ENCODE measurements around the gene DAPK1. TPM values are rescaled to one million over a fixed set of nuclear protein-coding genes. Genes with fewer than 3 reads are reported as not detected.

DAPK1 gene
- total and polyA plus RNA-seq, 10 of the 15 experiments (the other 5 are each of a cell fraction or from before 2014, with no cell fraction given), result 8.2 to 94.7 (median 51.6) TPM

DNA sequence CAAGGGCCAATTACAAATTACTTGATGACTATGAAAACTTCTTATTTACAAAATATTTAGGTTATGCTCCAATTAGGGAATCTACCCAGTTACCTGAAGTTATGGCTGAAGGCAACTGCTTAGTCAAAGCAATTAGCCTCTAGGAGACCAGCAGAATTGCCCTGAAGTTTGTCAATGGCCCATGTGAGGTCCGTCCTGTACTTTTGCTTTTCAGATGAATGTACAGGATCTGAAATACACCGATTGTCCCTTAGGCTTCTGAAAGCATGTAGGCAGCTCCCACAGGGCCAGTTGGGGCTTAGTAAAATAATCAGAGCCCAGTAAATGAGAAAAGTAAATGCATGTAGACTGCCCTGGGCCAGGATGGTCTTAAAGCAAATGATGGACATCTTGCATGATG is 93.3 kb downstream of the DAPK1 start:
- Histone ChIP-seq H3K4me3 (no peak overlapping the region), H3K9me3 (replicated peaks; ENCODE audit: control insufficient read depth, insufficient read depth, low read length) (no peaks in the 10 kb centered on the region), H3K27me3 (replicated peaks in 1 of 2; ENCODE audit: control insufficient read depth in 2 of 2, insufficient read depth in 2 of 2, low read length in 1 of 2) (no peaks in the 10 kb centered on the region), H3K4me1 (ENCODE audit: control insufficient read depth, insufficient read depth, low read length) (no peaks in the 10 kb centered on the region; the same call in 1 of the 2 replicates), H3K36me3 (ENCODE audit: control insufficient read depth in 2 of 2, insufficient read depth in 2 of 2, low read length in 1 of 2) (no peaks in the 10 kb centered on the region; a peak in 2 of 4 replicates), H4K20me1 (ENCODE audit: control insufficient read depth, insufficient read depth) (no peaks in the 10 kb centered on the region), H3K4me2 (ENCODE audit: control insufficient read depth, insufficient read depth) (no peak overlapping the region), H3K9ac (ENCODE audit: control insufficient read depth, insufficient read depth, low read length) (no peak overlapping the region), H2AFZ (ENCODE audit: control insufficient read depth, low read depth, low read length) (no peak overlapping the region), H3K27ac (ENCODE audit: control insufficient read depth, insufficient read depth) (no peak overlapping the region), H3K79me2 (ENCODE audit: control insufficient read depth, insufficient read depth, low read length) (peaks cover 1% of the 10 kb centered on the region; the same call in 1 of the 2 replicates)
- no peak for DNase-seq (ENCODE audit: low read depth, low spot score)
- ChIA-PET POLR2A (no interaction called here), SMC1A (ENCODE audit: uncharacterized antibody, unreplicated experiment) (interaction anchor here (1.0 kb wide), 1 partner anchor 141 kb away, joined by 3 read pairs; no protein-coding TSS in a partner anchor), CTCF (interaction anchor here (1.1 kb wide), 1 partner anchor 252 kb away, joined by 3 read pairs; no protein-coding TSS in a partner anchor), RAD21 (ENCODE audit: unreplicated experiment) (interaction anchor here (0.8 kb wide), 1 partner anchor 11 kb away, joined by 3 read pairs; no protein-coding TSS in a partner anchor)
- no peak for FAIRE-seq
- WGBS (ENCODE audit: insufficient coverage, insufficient replicate concordance, low lambda C conversion rate, missing lambda C conversion rate), result 25% methylated on average over 2 of the region's 2 CpGs
- in situ Hi-C loops (cut with MboI) (no loop called here), intact Hi-C loops (cut with micrococcal nuclease; ENCODE audit: unreplicated experiment) (no loop called here)
- TF ChIP-seq MYC (IDR thresholded peaks at IDR 0.05; ENCODE audit: insufficient read depth, insufficient read length, insufficient replicate concordance, low read length, severe bottlenecking) (no peak), JUNB (IDR thresholded peaks at IDR 0.05) (peak; percentile 51)
- BruUV-seq (replicated peaks), result no TSS peak
- ATAC-seq, result no peak; the same call in 2 of the 3 replicates

- no peaks in the 10 kb centered on the region; the same call in 1 of the 2 replicates for H3K4me1 ChIP-seq (ENCODE audit: control insufficient read depth, insufficient read depth, low read length)
- SMC1A ChIA-PET (ENCODE audit: uncharacterized antibody, unreplicated experiment), result interaction anchor here (1.1 to 1.3 kb wide), 3 partner anchors 11 to 35 kb away, joined by 4 to 8 read pairs (median 4); no protein-coding TSS in a partner anchor
- RAD21 ChIA-PET (ENCODE audit: unreplicated experiment), result no interaction called here
- H3K4me2 ChIP-seq (ENCODE audit: control insufficient read depth, insufficient read depth), result no peak overlapping the region
- H2AFZ ChIP-seq (ENCODE audit: control insufficient read depth, low read depth, low read length), result no peak overlapping the region
- H3K27me3 ChIP-seq (replicated peaks in 1 of 2; ENCODE audit: control insufficient read depth in 2 of 2, insufficient read depth in 2 of 2, low read length in 1 of 2), result no peaks in the 10 kb centered on the region
- no peaks in the 10 kb centered on the region for H3K9me3 ChIP-seq (replicated peaks; ENCODE audit: control insufficient read depth, insufficient read depth, low read length)
- 64% methylated on average over 15 of the region's 15 CpGs for WGBS (ENCODE audit: insufficient coverage, insufficient replicate concordance, low lambda C conversion rate, missing lambda C conversion rate)
- CTCF ChIA-PET, result interaction anchor here (1.1 kb wide), 1 partner anchor 95 kb away, joined by 3 read pairs; the partner anchor contains the start of gene DAPK1
- no peaks in the 10 kb centered on the region; a peak in 1 of 4 replicates for H3K36me3 ChIP-seq (ENCODE audit: control insufficient read depth in 2 of 2, insufficient read depth in 2 of 2, low read length in 1 of 2)
- ATAC-seq (no peak), FAIRE-seq (no peak), DNase-seq (ENCODE audit: low read depth, low spot score) (no peak)
- BruUV-seq (replicated peaks), result no TSS peak
- intact Hi-C loops (cut with micrococcal nuclease; ENCODE audit: unreplicated experiment), result no loop called here
- POLR2A ChIA-PET, result interaction anchor here (0.6 kb wide), 1 partner anchor 108 kb away, joined by 3 read pairs; no protein-coding TSS in a partner anchor
- in situ Hi-C loops (cut with MboI), result no loop called here
- H4K20me1 ChIP-seq (ENCODE audit: control insufficient read depth, insufficient read depth), result no peaks in the 10 kb centered on the region
- H3K4me3 ChIP-seq, result no peak overlapping the region
- H3K27ac ChIP-seq (ENCODE audit: control insufficient read depth, insufficient read depth), result no peak overlapping the region
- H3K9ac ChIP-seq (ENCODE audit: control insufficient read depth, insufficient read depth, low read length), result no peak overlapping the region; the same call in 1 of the 2 replicates
- H3K79me2 ChIP-seq (ENCODE audit: control insufficient read depth, insufficient read depth, low read length), result peaks cover 2% of the 10 kb centered on the region; the same call in 1 of the 2 replicates
- no peak for TF ChIP-seq SRF (IDR thresholded peaks at IDR 0.05; ENCODE audit: low read depth in 2 of 2, low read length in 2 of 2)
- no peak for TF ChIP-seq SIN3A (IDR thresholded peaks at IDR 0.05; ENCODE audit: low read depth, low read length)
- TF ChIP-seq ZBTB4 (CRISPR knock-in tag; IDR thresholded peaks at IDR 0.05), result no peak
- TF ChIP-seq, protein P1, sequence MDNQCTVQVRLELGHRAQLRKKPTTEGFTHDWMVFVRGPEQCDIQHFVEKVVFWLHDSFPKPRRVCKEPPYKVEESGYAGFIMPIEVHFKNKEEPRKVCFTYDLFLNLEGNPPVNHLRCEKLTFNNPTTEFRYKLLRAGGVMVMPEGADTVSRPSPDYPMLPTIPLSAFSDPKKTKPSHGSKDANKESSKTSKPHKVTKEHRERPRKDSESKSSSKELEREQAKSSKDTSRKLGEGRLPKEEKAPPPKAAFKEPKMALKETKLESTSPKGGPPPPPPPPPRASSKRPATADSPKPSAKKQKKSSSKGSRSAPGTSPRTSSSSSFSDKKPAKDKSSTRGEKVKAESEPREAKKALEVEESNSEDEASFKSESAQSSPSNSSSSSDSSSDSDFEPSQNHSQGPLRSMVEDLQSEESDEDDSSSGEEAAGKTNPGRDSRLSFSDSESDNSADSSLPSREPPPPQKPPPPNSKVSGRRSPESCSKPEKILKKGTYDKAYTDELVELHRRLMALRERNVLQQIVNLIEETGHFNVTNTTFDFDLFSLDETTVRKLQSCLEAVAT (IDR thresholded peaks at IDR 0.05), result no peak
- TF ChIP-seq CHD2 (IDR thresholded peaks at IDR 0.05; ENCODE audit: borderline replicate concordance, low read depth, low read length), result no peak
- TF ChIP-seq PBX3 (IDR thresholded peaks at IDR 0.05; ENCODE audit: insufficient replicate concordance, low read depth, low read length), result no peak
Measured at GRCh38 chr9:87592554-87593358, 95.1 kb downstream of the DAPK1 start.
